ENCODE data around the gene SARS1.

Gene SARS1

DNA sequence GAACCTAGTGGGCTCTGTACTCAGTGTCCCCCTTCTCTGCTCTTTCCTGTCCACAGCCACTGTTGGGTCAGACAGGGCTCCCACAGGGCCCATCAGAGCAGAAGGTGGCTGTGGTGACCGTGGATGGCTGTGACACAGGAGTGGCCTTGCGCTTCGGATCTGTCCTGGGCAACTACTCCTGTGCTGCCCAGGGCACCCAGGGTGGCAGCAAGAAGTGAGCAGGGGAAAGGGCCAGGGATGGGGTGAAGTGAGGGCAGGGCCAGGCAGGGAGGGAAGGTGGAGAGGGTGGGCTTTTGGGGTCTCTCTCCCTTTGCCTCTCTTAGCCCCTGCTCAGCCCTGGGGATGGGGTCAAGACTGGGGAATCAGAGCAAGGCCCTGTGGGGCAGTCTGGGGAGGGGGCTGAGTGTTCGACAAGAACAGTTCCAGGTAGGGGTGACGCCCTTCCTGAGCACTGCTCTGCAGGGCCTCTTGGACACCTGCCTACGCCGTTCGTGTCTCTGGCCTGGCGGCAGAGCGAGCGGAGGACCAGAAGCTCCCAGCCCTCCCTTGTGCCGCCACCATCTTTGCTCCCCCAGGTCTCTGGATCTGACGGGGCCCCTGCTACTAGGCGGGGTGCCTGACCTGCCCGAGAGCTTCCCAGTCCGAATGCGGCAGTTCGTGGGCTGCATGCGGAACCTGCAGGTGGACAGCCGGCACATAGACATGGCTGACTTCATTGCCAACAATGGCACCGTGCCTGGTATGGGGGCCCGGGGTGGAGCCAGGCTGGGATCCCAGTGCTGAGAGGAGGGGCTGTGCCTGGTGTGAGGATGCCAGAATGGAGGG, 48.7 kb downstream of the SARS1 start:
- no peak for DNase-seq (ENCODE audit: low read depth, low spot score)

DNA sequence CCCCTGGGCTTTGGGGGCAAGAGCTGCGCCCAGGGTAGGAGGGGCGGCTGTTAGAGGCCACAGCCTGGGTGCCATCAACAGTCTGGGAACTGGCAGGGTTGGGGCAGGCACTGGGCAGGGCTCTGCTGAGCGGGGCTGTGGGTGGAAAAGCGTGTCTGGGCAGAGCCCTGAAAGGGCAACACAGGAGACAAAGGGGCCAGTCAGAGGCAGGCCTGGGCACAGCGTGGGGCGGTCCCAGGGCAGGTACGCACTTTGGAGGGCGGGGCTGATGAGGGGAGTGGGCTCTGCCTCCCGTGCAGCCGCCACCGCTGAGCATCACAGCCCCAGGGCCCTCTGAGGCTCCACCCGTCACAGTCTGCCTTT, 49.5 kb downstream of the SARS1 start:
- DNase-seq (ENCODE audit: low read depth, low spot score) = no peak

DNA sequence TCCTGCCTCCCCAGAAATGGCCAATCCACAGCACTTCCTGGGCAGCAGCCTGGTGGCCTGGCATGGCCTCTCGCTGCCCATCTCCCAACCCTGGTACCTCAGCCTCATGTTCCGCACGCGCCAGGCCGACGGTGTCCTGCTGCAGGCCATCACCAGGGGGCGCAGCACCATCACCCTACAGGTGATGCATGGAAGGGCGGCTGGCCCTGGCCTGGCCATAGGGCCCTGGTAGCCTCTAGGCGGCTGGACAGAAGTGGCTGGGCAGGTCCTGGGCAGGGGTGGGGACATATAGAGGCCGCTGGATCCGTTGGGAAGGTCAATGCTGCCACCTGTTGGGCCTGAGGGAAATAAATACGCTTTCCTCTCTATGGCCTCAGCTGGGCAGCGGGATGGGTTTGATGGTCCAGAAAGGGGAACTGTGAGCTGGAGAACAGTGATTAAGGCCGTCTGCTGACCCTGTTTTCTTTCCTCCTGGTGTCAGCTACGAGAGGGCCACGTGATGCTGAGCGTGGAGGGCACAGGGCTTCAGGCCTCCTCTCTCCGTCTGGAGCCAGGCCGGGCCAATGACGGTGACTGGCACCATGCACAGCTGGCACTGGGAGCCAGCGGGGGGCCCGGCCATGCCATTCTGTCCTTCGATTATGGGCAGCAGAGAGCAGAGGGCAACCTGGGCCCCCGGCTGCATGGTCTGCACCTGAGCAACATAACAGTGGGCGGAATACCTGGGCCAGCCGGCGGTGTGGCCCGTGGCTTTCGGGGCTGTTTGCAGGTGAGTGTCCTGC, 50.1 kb downstream of the SARS1 start:
- DNase-seq (ENCODE audit: low read depth, low spot score) = peak; percentile 54

DNA sequence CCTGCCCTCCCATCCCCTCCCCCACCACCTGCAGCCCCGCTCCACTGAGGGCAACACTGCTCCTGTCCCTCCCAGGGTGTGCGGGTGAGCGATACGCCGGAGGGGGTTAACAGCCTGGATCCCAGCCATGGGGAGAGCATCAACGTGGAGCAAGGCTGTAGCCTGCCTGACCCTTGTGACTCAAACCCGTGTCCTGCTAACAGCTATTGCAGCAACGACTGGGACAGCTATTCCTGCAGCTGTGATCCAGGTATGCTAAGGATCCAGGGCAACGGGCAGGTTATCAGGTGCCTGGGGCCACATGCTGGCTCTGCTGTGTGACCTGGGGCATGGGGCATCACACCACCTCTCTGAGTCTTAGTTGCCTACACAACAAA, 50.6 kb downstream of the SARS1 start:
- no peak for DNase-seq (ENCODE audit: low read depth, low spot score)

DNA sequence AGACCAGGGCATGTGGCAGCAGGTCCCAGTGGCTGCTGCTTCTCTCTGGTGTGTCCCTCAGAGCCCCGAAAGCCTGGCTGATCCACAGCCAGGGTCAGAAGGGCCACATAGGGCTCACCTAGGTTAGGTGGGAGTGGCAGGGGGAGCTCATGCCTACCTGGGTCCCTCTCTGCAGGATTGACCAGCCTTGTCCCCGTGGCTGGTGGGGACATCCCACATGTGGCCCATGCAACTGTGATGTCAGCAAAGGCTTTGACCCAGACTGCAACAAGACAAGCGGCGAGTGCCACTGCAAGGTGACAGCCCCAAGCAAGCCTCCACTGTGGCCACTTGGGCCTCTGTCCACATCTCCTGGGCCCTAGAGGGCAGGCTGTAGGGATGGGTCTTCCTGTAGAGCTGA, 51.3 kb downstream of the SARS1 start:
- DNase-seq (ENCODE audit: low read depth, low spot score) = no peak

- no peak for DNase-seq (ENCODE audit: low read depth, low spot score)
Measured at GRCh38 chr1:109265741-109266330, 52.1 kb downstream of the SARS1 start.

- no peak for DNase-seq (ENCODE audit: low read depth, low spot score)
Measured at GRCh38 chr1:109266965-109267364, 53.2 kb downstream of the SARS1 start.

DNA sequence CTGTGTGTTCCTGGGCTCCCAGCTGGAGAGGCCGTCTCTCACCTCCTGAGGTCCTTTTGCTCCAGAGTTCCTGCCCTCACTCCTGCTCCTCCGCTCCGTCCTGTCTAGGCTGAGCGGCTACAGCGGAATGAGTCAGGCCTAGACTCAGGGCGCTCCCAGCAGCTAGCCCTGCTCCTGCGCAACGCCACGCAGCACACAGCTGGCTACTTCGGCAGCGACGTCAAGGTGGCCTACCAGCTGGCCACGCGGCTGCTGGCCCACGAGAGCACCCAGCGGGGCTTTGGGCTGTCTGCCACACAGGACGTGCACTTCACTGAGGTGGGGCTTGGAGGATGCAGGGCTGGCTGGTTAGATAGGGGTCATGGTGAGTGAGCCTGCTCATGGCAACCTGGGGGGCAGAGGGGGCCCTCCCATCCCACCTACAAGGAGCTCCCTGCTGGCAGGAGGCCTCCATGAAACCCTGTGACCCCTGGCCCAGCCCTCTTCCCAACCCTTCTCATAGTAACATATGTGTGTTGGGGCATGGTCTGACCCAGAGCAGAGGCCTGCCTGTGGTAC, 54.1 kb downstream of the SARS1 start:
- DNase-seq (ENCODE audit: low read depth, low spot score) = no peak

- DNase-seq (ENCODE audit: low read depth, low spot score) = no peak
Measured at GRCh38 chr1:109268431-109269211, 54.9 kb downstream of the SARS1 start.

DNA sequence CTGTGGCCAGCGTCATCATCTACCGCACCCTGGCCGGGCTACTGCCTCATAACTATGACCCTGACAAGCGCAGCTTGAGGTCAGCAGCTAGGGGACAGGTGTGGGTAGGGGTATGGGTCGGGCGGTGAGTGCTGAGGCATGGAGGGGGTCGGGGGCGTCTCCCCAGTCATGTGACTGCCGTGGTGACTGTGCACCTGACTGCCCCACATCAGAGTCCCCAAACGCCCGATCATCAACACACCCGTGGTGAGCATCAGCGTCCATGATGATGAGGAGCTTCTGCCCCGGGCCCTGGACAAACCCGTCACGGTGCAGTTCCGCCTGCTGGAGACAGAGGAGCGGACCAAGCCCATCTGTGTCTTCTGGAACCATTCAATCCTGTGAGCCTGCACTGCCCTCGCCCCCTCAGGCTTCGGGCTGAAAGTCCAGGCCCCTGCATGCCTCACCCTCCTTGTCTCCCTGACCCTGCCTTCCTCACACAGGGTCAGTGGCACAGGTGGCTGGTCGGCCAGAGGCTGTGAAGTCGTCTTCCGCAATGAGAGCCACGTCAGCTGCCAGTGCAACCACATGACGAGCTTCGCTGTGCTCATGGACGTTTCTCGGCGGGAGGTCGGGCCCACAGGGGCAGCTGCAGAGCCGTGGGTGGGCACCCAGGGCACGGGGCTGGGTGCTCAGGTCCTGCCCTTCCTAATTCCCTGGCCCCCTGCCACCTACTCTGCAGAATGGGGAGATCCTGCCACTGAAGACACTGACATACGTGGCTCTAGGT, 55.7 kb downstream of the SARS1 start:
- no peak for DNase-seq (ENCODE audit: low read depth, low spot score)

- no peak for DNase-seq (ENCODE audit: low read depth, low spot score)
Measured at GRCh38 chr1:109269981-109270622, 56.4 kb downstream of the SARS1 start.

DNA sequence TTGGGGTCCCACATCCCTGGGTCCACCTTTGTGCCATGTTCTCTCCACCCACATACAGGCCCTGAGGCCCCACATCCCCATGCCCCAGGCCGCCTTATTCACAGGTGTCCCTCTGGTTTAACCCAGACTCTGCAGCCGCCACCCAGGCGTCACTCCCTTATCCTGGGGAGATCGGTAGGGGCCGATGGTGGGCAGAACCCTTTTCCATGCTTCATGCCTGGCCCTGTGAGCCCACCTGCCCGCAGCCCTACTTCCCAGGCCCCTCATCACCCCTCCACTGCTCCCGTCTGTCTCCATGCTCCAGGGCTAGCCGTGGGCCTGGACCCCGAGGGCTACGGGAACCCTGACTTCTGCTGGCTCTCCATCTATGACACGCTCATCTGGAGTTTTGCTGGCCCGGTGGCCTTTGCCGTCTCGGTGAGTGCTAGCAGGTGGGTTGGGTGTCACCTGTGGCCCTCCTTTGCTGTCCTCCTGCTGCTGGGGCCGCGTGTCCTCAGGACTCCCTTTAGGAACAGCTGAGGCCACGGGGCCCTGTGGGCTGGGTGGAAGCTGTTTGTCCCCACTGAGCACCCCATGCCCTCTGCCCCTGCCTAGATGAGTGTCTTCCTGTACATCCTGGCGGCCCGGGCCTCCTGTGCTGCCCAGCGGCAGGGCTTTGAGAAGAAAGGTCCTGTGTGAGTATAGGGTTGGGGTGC, 57.1 kb downstream of the SARS1 start:
- no peak for DNase-seq (ENCODE audit: low read depth, low spot score)

DNA sequence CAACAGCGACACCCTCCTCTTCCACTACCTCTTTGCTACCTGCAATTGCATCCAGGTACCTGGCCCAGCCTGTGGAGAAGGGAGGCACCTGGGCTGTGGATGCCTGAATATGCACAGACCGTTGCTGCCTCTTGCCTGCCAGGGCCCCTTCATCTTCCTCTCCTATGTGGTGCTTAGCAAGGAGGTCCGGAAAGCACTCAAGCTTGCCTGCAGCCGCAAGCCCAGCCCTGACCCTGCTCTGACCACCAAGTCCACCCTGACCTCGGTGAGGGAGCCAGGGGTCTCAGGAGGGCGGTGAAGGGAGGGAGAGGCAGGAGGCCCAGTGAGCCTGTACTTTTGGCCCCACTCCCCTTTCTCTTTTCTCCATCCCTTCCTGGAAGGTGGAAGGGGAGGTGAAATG, 57.7 kb downstream of the SARS1 start:
- DNase-seq (ENCODE audit: low read depth, low spot score) = no peak

GRCh38 chr1:109272021-109272799, 58.5 kb downstream of the SARS1 start:
- DNase-seq (ENCODE audit: low read depth, low spot score) = no peak

DNA sequence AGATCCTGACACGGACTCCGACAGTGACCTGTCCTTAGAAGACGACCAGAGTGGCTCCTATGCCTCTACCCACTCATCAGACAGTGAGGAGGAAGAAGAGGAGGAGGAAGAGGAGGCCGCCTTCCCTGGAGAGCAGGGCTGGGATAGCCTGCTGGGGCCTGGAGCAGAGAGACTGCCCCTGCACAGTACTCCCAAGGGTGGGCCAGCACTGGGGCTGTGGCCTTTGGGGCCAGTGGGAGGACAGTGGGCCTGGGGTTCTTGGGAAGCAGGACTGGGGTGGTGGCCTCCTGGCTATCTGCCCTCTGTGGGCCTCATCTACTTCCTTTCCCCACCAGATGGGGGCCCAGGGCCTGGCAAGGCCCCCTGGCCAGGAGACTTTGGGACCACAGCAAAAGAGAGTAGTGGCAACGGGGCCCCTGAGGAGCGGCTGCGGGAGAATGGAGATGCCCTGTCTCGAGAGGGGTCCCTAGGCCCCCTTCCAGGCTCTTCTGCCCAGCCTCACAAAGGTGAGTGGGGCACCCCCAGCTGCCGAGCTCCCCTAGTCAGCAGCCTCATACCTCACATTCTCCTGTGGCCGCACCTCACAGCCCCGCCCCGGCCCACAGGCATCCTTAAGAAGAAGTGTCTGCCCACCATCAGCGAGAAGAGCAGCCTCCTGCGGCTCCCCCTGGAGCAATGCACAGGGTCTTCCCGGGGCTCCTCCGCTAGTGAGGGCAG, 59.3 kb downstream of the SARS1 start:
- no peak for DNase-seq (ENCODE audit: low read depth, low spot score)

- no peak for DNase-seq (ENCODE audit: low read depth, low spot score)
Measured at GRCh38 chr1:109273570-109274288, 60.0 kb downstream of the SARS1 start.
